IMR-90 (cell line): ENCODE data around the gene FASTKD1.
"Not testable (repeated sequence)": the region's sequence is repeated elsewhere in the genome, so short reads cannot be mapped to it uniquely, and the experiment has no call there.

Source experiments
- BHLHE40 ChIP-seq: fragments of 150-350 bp; IDR thresholded peaks from 2 replicates; pipeline ENCODE4 v1.6.1; 2016; ENCODE audit warnings: mild to moderate bottlenecking, low read depth, low read length
- CHD1 ChIP-seq: IDR thresholded peaks from 2 replicates; pipeline ENCODE4 v1.6.1; 2012; ENCODE audit warnings: low read depth, low read length, improper control_type of control experiment
- MXI1 ChIP-seq: IDR thresholded peaks from 2 replicates; pipeline ENCODE4 v1.6.1; 2012; ENCODE audit warnings: low read depth, mild to moderate bottlenecking, low read length, moderate library complexity, borderline replicate concordance
- POLR2A ChIP-seq: IDR thresholded peaks from 2 replicates; pipeline ENCODE4 v1.6.1; 2012; ENCODE audit warnings: mild to moderate bottlenecking, low read depth, low read length
- RFX5 ChIP-seq: IDR thresholded peaks from 2 replicates; pipeline ENCODE4 v1.8.0; 2012; ENCODE audit warnings: low read depth, mild to moderate bottlenecking, low read length, moderate library complexity

GRCh38 chr2:169562084-169562483 lies 11.6 kb downstream of the FASTKD1 start:
- not testable (repeated sequence) for TF ChIP-seq MXI1, CHD1, POLR2A, RFX5, BHLHE40
